ENCODE measurements around the gene NMT1.

- TF ChIP-seq GATA2 (IDR thresholded peaks at IDR 0.05; ENCODE audit: low read depth, low read length) (no peak), GATA3 (IDR thresholded peaks at IDR 0.05; ENCODE audit: low read depth, low read length) (no peak)
These were observed 46.3 kb downstream of the NMT1 start for GRCh38 chr17:45107293-45108010.

Measured in SH-SY5Y (cell line).